H1 (cell line): ENCODE data around the gene RAD51B. TPM values are rescaled to one million over a fixed set of nuclear protein-coding genes. Genes with fewer than 3 reads are reported as not detected.

Experiments used
- CTCF ChIA-PET: fragments of 300-600 bp; sonication (Branson Sonifier 250); formaldehyde crosslinking; loops from one replicate; lab custom pipeline; 2021; ENCODE audit not compliant: partially characterized antibody; lab: Charles Lee
- POLR2A ChIA-PET: fragments of 300-600 bp; sonication (Branson Sonifier 250); formaldehyde crosslinking; loops from one replicate; lab custom pipeline; 2021; ENCODE audit warnings: inconsistent platforms; ENCODE audit not compliant: partially characterized antibody; lab: Charles Lee
- DNase-seq, 2 experiments: peaks; one replicate each; pipeline versions ENCODE4 v3.0.0 to v3.0.0-alpha.2; 2010 to 2022; ENCODE audit warnings: low spot score in 2 of 2, low read depth in 1 of 2, mixed read lengths in 1 of 2
- FAIRE-seq: peaks from 2 replicates; lab custom pipeline; 2011; peaks lifted over from hg19 to GRCh38; lab: Jason Lieb, UNC
- H2AFZ ChIP-seq: 2 replicates; pipeline ENCODE4 v1.8.1; 2012; ENCODE audit warnings: low read length, inconsistent platforms
- H2AK5ac ChIP-seq: 2 replicates; pipeline ENCODE4 v1.6.1; 2013; ENCODE audit warnings: low read depth, low read length
- H2BK120ac ChIP-seq: replicated peaks from 2 replicates; pipeline ENCODE3; 2013; ENCODE audit warnings: low read depth, low read length, inconsistent platforms
- H2BK12ac ChIP-seq: 2 replicates; pipeline ENCODE4 v1.6.1; 2013; ENCODE audit warnings: low read depth, low read length
- H2BK15ac ChIP-seq: 2 replicates; pipeline ENCODE4 v1.6.1; 2013; ENCODE audit warnings: low read length
- H2BK20ac ChIP-seq: 2 replicates; pipeline ENCODE4 v1.6.1; 2013; ENCODE audit warnings: low read length
- H2BK5ac ChIP-seq: 2 replicates; pipeline ENCODE4 v1.6.1; 2013; ENCODE audit warnings: low read depth, low read length
- H3K14ac ChIP-seq: 2 replicates; pipeline ENCODE4 v1.6.1; 2013; ENCODE audit warnings: inconsistent platforms; ENCODE audit not compliant: insufficient read length
- H3K18ac ChIP-seq: 2 replicates; pipeline ENCODE4 v1.6.1; 2013; ENCODE audit warnings: low read length; ENCODE audit errors: extremely low read depth
- H3K23ac ChIP-seq: 2 replicates; pipeline ENCODE4 v1.6.1; 2013; ENCODE audit warnings: inconsistent platforms; ENCODE audit not compliant: insufficient read length
- H3K23me2 ChIP-seq: 2 replicates; pipeline ENCODE4 v1.6.1; 2013; ENCODE audit warnings: low read depth, low read length
- H3K27ac ChIP-seq: 2 replicates; pipeline ENCODE4 v1.6.1; 2011; ENCODE audit warnings: low read depth, low read length, inconsistent platforms
- H3K27me3 ChIP-seq, 4 experiments: replicated peaks in 1 of 4; 1 replicate in 1 of 4; 2 replicates in 3 of 4; pipeline versions ENCODE4 v1.6.1 to v1.8.1; 2011 to 2013; ENCODE audit warnings: low read length in 3 of 4, mild to moderate bottlenecking in 3 of 4, inconsistent platforms in 2 of 4, mixed read lengths in 2 of 4, moderate library complexity in 1 of 4; ENCODE audit not compliant: control insufficient read depth in 3 of 4, insufficient read depth in 3 of 4; ENCODE audit errors: extremely low read depth in 1 of 4
- H3K36me3 ChIP-seq, 4 experiments: 2 replicates each; pipeline versions ENCODE4 v1.6.1 to v1.8.1; 2011 to 2013; ENCODE audit warnings: mild to moderate bottlenecking in 4 of 4, low read length in 3 of 4, moderate library complexity in 2 of 4, control low read depth in 1 of 4, inconsistent platforms in 1 of 4; ENCODE audit not compliant: insufficient read depth in 4 of 4, control insufficient read depth in 2 of 4
- H3K4ac ChIP-seq: replicated peaks from 2 replicates; pipeline ENCODE3; 2013; ENCODE audit warnings: low read length, low read depth, mixed read lengths, inconsistent platforms; ENCODE audit not compliant: insufficient read length
- H3K4me1 ChIP-seq, 4 experiments: replicated peaks in 1 of 4; 1 replicate in 1 of 4; 2 replicates in 3 of 4; pipeline versions ENCODE4 v1.6.1 to v1.8.1; 2011 to 2013; ENCODE audit warnings: low read length in 3 of 4, inconsistent platforms in 2 of 4, mixed read lengths in 1 of 4; ENCODE audit not compliant: insufficient read depth in 4 of 4, control insufficient read depth in 3 of 4
- H3K4me2 ChIP-seq, 2 experiments: 2 replicates each; pipeline versions ENCODE4 v1.6.1 to v1.8.1; 2011 to 2013; ENCODE audit warnings: low read depth in 2 of 2, low read length in 2 of 2, control low read depth in 1 of 2, inconsistent platforms in 1 of 2, mild to moderate bottlenecking in 1 of 2; ENCODE audit not compliant: insufficient read depth in 1 of 2
- H3K4me3 ChIP-seq, 4 experiments: fragments of 200-600, 300-600 bp in 1 of 4; sonication (generic), shearing (Covaris generic), sonication (Bioruptor Twin) in 1 of 4; 2 replicates each; pipeline versions ENCODE4 v1.5.1 to v1.8.1; 2011 to 2016; ENCODE audit warnings: low read length in 4 of 4, low read depth in 3 of 4, control low read depth in 2 of 4, inconsistent platforms in 2 of 4, mild to moderate bottlenecking in 2 of 4, mixed read lengths in 1 of 4, moderate library complexity in 1 of 4; ENCODE audit not compliant: insufficient read depth in 2 of 4; ENCODE audit errors: extremely low read depth in 1 of 4
- H3K56ac ChIP-seq: replicated peaks from 2 replicates; pipeline ENCODE3; 2013; ENCODE audit warnings: low read depth, mild to moderate bottlenecking, mixed read lengths, low read length, inconsistent platforms; ENCODE audit not compliant: insufficient read length
- H3K79me1 ChIP-seq: 2 replicates; pipeline ENCODE4 v1.6.1; 2013; ENCODE audit warnings: low read depth, low read length, control low read depth
- H3K79me2 ChIP-seq, 2 experiments: 2 replicates each; pipeline versions ENCODE4 v1.6.1 to v1.8.1; 2012 to 2013; ENCODE audit warnings: low read length in 2 of 2, mild to moderate bottlenecking in 2 of 2, inconsistent platforms in 1 of 2; ENCODE audit not compliant: insufficient read depth in 2 of 2, control insufficient read depth in 1 of 2
- H3K9ac ChIP-seq, 4 experiments: replicated peaks in 1 of 4; 1 replicate in 1 of 4; 2 replicates in 3 of 4; pipeline versions ENCODE4 v1.6.1 to v1.8.1; 2011 to 2013; ENCODE audit warnings: low read depth in 3 of 4, low read length in 3 of 4, control low read depth in 2 of 4, mild to moderate bottlenecking in 2 of 4, moderate library complexity in 2 of 4, inconsistent platforms in 1 of 4; ENCODE audit errors: extremely low read depth in 1 of 4
- H3K9me3 ChIP-seq, 2 experiments: 2 replicates each; pipeline versions ENCODE4 v1.6.1 to v1.8.1; 2012 to 2013; ENCODE audit warnings: mild to moderate bottlenecking in 2 of 2, moderate library complexity in 2 of 2, control low read depth in 1 of 2, inconsistent platforms in 1 of 2, low read depth in 1 of 2, low read length in 1 of 2, mixed read lengths in 1 of 2; ENCODE audit not compliant: insufficient read depth in 2 of 2
- H4K20me1 ChIP-seq, 2 experiments: replicated peaks in 1 of 2; 2 replicates each; pipeline versions ENCODE3 to v1.8.1; 2011 to 2013; ENCODE audit warnings: inconsistent platforms in 2 of 2, low read length in 2 of 2, mild to moderate bottlenecking in 1 of 2; ENCODE audit not compliant: insufficient read depth in 2 of 2, control insufficient read depth in 1 of 2
- H4K5ac ChIP-seq: 2 replicates; pipeline ENCODE4 v1.6.1; 2013; ENCODE audit warnings: low read length, low read depth, mixed read lengths, inconsistent platforms; ENCODE audit not compliant: insufficient read length
- H4K8ac ChIP-seq: 2 replicates; pipeline ENCODE4 v1.8.0; 2013; ENCODE audit warnings: mild to moderate bottlenecking, moderate library complexity, low read length, inconsistent platforms; ENCODE audit not compliant: insufficient read depth; ENCODE audit errors: extremely low read depth
- H4K91ac ChIP-seq: replicated peaks from 2 replicates; pipeline ENCODE3; 2013; ENCODE audit warnings: low read length, mixed read lengths, inconsistent platforms; ENCODE audit not compliant: insufficient read length
- EGR1 ChIP-seq: IDR thresholded peaks from 2 replicates; pipeline ENCODE4 v1.6.1; 2011; ENCODE audit warnings: low read depth, low read length, borderline replicate concordance
- FOSL1 ChIP-seq: IDR thresholded peaks from 2 replicates; pipeline ENCODE4 v1.6.1; 2011; ENCODE audit warnings: mild to moderate bottlenecking, low read depth, low read length, moderate library complexity; ENCODE audit not compliant: insufficient read depth
- HDAC2 ChIP-seq, 2 experiments: fragments of 300-600 bp in 1 of 2; sonication (generic) in 1 of 2; IDR thresholded peaks; 2 replicates each; pipeline ENCODE4 v1.6.1; 2011 to 2012; ENCODE audit warnings: low read depth in 2 of 2, low read length in 2 of 2, mild to moderate bottlenecking in 2 of 2, moderate library complexity in 2 of 2, borderline replicate concordance in 1 of 2, inconsistent platforms in 1 of 2
- JUN ChIP-seq: IDR thresholded peaks from 2 replicates; pipeline ENCODE4 v1.6.1; 2011; ENCODE audit warnings: low read depth, mild to moderate bottlenecking, improper control_type of control experiment, low read length
- JUND ChIP-seq: IDR thresholded peaks from 2 replicates; pipeline ENCODE4 v1.6.1; 2011; ENCODE audit warnings: mild to moderate bottlenecking, improper control_type of control experiment, low read length
- KDM4A ChIP-seq: IDR thresholded peaks from one replicate; pipeline ENCODE4 v1.7.1; 2012; ENCODE audit warnings: low read depth, mild to moderate bottlenecking, moderate library complexity, low read length, inconsistent platforms; ENCODE audit not compliant: severe bottlenecking
- KDM5A ChIP-seq: fragments of 200-600 bp; IDR thresholded peaks from 2 replicates; pipeline ENCODE4 v1.7.1; 2012; ENCODE audit warnings: mild to moderate bottlenecking, low read length, inconsistent platforms, mixed read lengths
- MAX ChIP-seq: IDR thresholded peaks from 2 replicates; pipeline ENCODE4 v1.6.1; 2012; ENCODE audit warnings: inconsistent platforms
- SIRT6 ChIP-seq: IDR thresholded peaks from one replicate; pipeline ENCODE4 v1.7.1; 2012; ENCODE audit warnings: low read length, inconsistent platforms
- SIX5 ChIP-seq: IDR thresholded peaks from 2 replicates; pipeline ENCODE4 v1.6.1; 2011; ENCODE audit warnings: mild to moderate bottlenecking, low read depth, low read length
- SUZ12 ChIP-seq: fragments of 200-600 bp; sonication (generic); IDR thresholded peaks from 2 replicates; pipeline ENCODE4 v1.6.1; 2012; ENCODE audit warnings: mild to moderate bottlenecking, inconsistent platforms, low read length, moderate library complexity, mixed read lengths
- USF2 ChIP-seq: IDR thresholded peaks from 2 replicates; pipeline ENCODE4 v1.6.1; 2011; ENCODE audit warnings: low read length, improper control_type of control experiment
- WGBS, 2 experiments: shearing (Covaris generic) in 1 of 2; methylation state at CpG; one replicate each; pipeline versions ENCODE4 v1.1.6 to v1.1.7; 2013 to 2015; ENCODE audit warnings: low lambda C conversion rate in 2 of 2, mixed read lengths in 2 of 2, inconsistent platforms in 1 of 2, low coverage in 1 of 2, missing lambda C conversion rate in 1 of 2; ENCODE audit not compliant: insufficient replicate concordance in 2 of 2, insufficient coverage in 1 of 2, insufficient read length in 1 of 2; ENCODE audit errors: extremely low coverage in 1 of 2, missing lambda C conversion rate in 1 of 2; 5-methylcytosine and 5-hydroxymethylcytosine counted together
- polyA plus RNA-seq, 7 experiments: library from polyadenylated mRNA; depleted of rRNA in 3 of 7; stranded (reverse) in 5 of 7; unstranded in 2 of 7; fragments of >200 nt in 5 of 7; fragments of 200-250 nt in 2 of 7; gene quantifications; 1 replicate in 5 of 7; 2 replicates in 1 of 7; 4 replicates in 1 of 7; pipeline versions ENCODE4 v1.2.1 to v1.2.3, GENCODE V29; 2011 to 2013; ENCODE audit warnings: missing spikeins in 2 of 7, mixed read lengths in 2 of 7
- total RNA-seq: library from RNA; stranded (reverse); fragmentation: NEBNext Ultra II Directional; extraction: Animal tissue kit (Norgen Biotek cat#: 25700); gene quantifications from 2 replicates; pipeline ENCODE4 v1.2.1, GENCODE V29; 2021

Gene RAD51B
- total and polyA plus RNA-seq, 2 of the 8 experiments (the other 6 are each of a cell fraction or from before 2014, with no cell fraction given) = 3.9 to 14.9 TPM

- no peak overlapping the region for H3K9ac ChIP-seq
- peaks cover 7% of the 10 kb centered on the region; the same call in 1 of the 2 replicates for H3K23me2 ChIP-seq
- peak overlapping the region; percentile 85 to 96; a peak in 3 of 4 replicates for H3K4me2 ChIP-seq
- H4K20me1 ChIP-seq = no peaks in the 10 kb centered on the region
- H4K91ac ChIP-seq = no peak overlapping the region
- no peak overlapping the region for H3K23ac ChIP-seq
- H3K56ac ChIP-seq = no peak overlapping the region
- DNase-seq = no peak
- no peak overlapping the region for H2BK12ac ChIP-seq
- H2AFZ ChIP-seq = no peak overlapping the region
- H4K8ac ChIP-seq = no peak overlapping the region
- H2BK120ac ChIP-seq = no peak overlapping the region
- ChIA-PET POLR2A (no interaction called here), CTCF (interaction anchor here (1.0 kb wide), 1 partner anchor 387 kb away, joined by 3 read pairs; no protein-coding TSS in a partner anchor)
- no peak overlapping the region for H3K14ac ChIP-seq
- no peak overlapping the region for H3K27ac ChIP-seq
- no peak overlapping the region for H3K18ac ChIP-seq
- no peaks in the 10 kb centered on the region for H3K27me3 ChIP-seq
- no peak overlapping the region for H4K5ac ChIP-seq
- H3K9me3 ChIP-seq = no peaks in the 10 kb centered on the region
- H2AK5ac ChIP-seq = no peak overlapping the region
- FAIRE-seq = no peak
- H2BK5ac ChIP-seq = no peak overlapping the region
- peaks cover 0 to 9% (median 1%) of the 10 kb centered on the region in 4 experiments; a peak in 3 of 7 replicates for H3K4me1 ChIP-seq
- peaks cover 0 to 20% of the 10 kb centered on the region in 2 experiments; a peak in 3 of 4 replicates for H3K79me2 ChIP-seq
- WGBS, 2 experiments = 80% methylated on average over 2 of the region's 2 CpGs; no CpG with 5 or more reads in 1 of the 2 experiments
- H2BK15ac ChIP-seq = no peak overlapping the region
- H3K4ac ChIP-seq = no peak overlapping the region
- no peak overlapping the region for H2BK20ac ChIP-seq
- peaks cover 0 to 18% (median 10%) of the 10 kb centered on the region in 4 experiments; a peak in 6 of 8 replicates for H3K36me3 ChIP-seq
- peak overlapping the region in 2 of 4 experiments; percentile 80 to 90; a peak in 2 of 8 replicates for H3K4me3 ChIP-seq
- no peak for TF ChIP-seq SUZ12
- TF ChIP-seq JUND = no peak
- TF ChIP-seq HDAC2 (IDR thresholded peaks at IDR 0.05; ENCODE audit: borderline replicate concordance in 1 of 2, low read depth in 2 of 2, low read length in 2 of 2) = no peak
- no peak for TF ChIP-seq MAX
- TF ChIP-seq SIRT6 = no peak
- TF ChIP-seq KDM5A = no peak
- TF ChIP-seq SIX5 = no peak
- TF ChIP-seq EGR1 = no peak
- TF ChIP-seq JUN = no peak
- TF ChIP-seq KDM4A = no peak
- TF ChIP-seq USF2 = no peak
- no peak for TF ChIP-seq FOSL1
- H3K79me1 ChIP-seq = no peaks in the 10 kb centered on the region
Measured at GRCh38 chr14:67814821-67815220, 4.8 kb upstream of the RAD51B start.
